ENCODE measurements around the gene RABEP2. TPM values are rescaled to one million over a fixed set of nuclear protein-coding genes. Genes with fewer than 3 reads are reported as not detected.

RABEP2 gene
- total RNA-seq, 1 experiment from 2014 or later: 13.3 TPM

DNA sequence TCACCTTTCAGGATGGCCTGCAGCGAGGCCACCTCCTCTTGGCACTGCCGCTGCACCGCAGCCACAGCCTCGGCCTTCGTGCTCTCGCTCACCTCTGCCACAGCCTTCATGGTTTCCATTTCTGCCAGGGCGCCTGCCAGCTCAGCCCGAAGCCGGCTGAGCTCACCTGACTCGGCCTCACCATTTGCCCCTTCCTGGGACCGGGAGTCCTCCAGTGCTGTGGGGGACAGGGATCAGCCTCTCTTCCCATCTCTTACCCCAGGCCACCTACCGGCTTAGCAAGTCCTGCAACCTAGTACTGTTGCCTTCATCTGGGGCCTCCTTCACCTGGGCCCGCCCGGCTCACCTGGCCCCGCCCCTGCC is 658 bp downstream of the RABEP2 start:
- Histone ChIP-seq H3K27me3 (ENCODE audit: control insufficient read depth, insufficient read depth, low read length) (no peaks in the 10 kb centered on the region), H3K4me3 (ENCODE audit: insufficient read depth, low read depth, low read length) (peak overlapping the region; percentile 76), H3K36me3 (replicated peaks; ENCODE audit: control insufficient read depth, insufficient read depth, low read length) (peaks cover 2% of the 10 kb centered on the region; the same call in 1 of the 2 replicates)
- no peak for DNase-seq

DNA sequence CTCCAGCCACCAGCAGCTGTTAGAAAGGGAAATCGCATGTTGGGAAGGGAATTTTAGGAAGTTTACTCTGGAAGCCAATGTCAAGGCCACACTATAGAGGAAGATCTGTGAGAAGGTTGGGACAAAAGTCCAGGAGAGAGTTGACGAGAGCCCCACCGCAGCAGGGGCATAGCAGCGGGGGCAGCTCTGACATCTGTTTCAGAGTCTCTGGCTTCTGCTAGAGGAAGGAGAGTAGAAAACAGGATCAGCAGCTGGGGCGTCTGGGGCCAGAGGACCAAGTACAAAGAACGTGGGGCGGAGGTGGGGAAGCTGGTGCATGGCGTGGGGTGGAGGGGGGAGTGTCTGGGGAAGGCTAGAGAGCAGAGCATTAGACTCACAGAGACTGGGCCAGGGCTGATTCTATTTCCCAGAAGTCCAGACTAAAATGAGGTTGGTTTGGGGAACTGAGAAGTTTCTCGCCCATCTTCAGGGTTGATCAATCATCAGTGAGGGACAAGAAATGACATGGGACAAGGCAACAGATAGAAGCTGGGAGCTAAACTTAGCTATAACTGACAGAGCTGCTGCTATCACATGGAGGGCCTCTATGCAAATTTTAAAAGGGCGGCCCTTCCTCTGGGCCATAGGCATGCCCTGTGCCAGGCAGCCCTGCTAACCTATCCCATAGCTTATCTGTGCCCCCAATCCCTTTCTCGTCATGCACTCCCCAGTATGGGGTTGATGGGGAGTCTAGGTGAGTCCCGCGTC is 1.2 kb downstream of the RABEP2 start:
- Histone ChIP-seq H3K36me3 (replicated peaks; ENCODE audit: control insufficient read depth, insufficient read depth, low read length) (peaks cover 2% of the 10 kb centered on the region; the same call in 1 of the 2 replicates), H3K27me3 (ENCODE audit: control insufficient read depth, insufficient read depth, low read length) (no peaks in the 10 kb centered on the region), H3K4me3 (ENCODE audit: insufficient read depth, low read depth, low read length) (peak overlapping the region; percentile 76)
- DNase-seq: peak; percentile 78

DNA sequence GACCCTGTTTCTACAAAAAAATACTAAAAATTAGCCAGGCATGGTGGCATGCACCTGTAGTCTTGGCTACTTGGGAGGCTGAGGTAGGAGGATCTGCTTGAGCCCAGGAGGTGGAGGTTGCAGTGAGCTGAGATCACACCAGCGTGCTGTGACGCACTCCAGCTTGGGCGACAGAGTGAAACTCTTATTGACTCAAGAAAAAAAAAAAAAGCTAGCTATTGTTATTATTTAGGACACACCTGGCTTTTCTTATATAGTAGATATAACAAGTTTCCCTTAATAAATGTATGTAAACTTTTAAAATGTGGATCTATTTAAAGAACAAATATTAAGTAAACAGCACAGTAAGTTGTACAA is 1.8 kb downstream of the RABEP2 start:
- H3K27me3 ChIP-seq (ENCODE audit: control insufficient read depth, insufficient read depth, low read length): no peaks in the 10 kb centered on the region
- DNase-seq: no peak
- H3K4me3 ChIP-seq (ENCODE audit: insufficient read depth, low read depth, low read length): no peak overlapping the region
- peaks cover 2% of the 10 kb centered on the region; the same call in 1 of the 2 replicates for H3K36me3 ChIP-seq (replicated peaks; ENCODE audit: control insufficient read depth, insufficient read depth, low read length)

DNA sequence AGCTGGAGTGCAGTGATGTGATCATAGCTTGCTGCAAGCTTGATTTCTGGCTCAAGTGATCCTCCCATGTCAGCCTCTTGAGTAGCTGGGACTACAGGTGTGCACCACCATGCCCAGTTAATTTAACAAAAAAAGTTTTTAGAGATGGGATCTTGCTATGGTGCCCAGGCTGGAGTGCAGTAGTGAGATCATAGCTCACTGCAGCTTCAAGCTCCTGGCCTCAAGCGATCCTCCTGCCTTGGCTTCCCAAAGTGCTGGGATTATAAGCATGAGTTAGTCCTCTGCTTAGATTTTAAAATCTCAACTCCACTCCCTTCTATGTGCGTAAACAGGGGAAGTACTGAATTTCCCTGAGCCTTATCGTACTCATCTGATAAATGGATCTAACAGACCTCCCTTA is 6.3 kb downstream of the RABEP2 start:
- H3K27me3 ChIP-seq (ENCODE audit: control insufficient read depth, insufficient read depth, low read length): no peaks in the 10 kb centered on the region
- no peak overlapping the region for H3K4me3 ChIP-seq (ENCODE audit: insufficient read depth, low read depth, low read length)
- H3K36me3 ChIP-seq (replicated peaks; ENCODE audit: control insufficient read depth, insufficient read depth, low read length): peaks cover 3% of the 10 kb centered on the region
- DNase-seq: no peak

DNA sequence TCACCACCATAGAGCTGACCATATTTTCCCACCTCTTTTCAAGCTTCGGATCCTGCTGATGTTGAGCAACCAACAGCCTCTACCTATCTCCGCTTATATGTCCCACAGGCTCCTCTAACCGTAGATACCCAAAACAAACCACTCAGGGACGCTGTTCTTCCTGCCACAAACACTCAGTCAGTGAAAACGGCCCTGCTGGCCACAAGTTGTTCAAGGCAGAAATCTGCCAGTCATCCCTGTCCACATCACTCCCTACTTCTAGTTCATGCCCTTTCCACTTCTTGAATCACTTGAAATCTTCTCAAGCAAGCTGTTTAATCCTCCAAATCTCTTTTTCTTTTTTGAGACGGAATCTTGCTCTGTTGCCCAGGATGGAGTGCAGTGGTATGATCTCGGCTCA is 7.9 kb downstream of the RABEP2 start:
- no peak for DNase-seq
- Histone ChIP-seq H3K36me3 (replicated peaks; ENCODE audit: control insufficient read depth, insufficient read depth, low read length) (peaks cover 3% of the 10 kb centered on the region), H3K4me3 (ENCODE audit: insufficient read depth, low read depth, low read length) (no peak overlapping the region), H3K27me3 (ENCODE audit: control insufficient read depth, insufficient read depth, low read length) (no peaks in the 10 kb centered on the region)

DNA sequence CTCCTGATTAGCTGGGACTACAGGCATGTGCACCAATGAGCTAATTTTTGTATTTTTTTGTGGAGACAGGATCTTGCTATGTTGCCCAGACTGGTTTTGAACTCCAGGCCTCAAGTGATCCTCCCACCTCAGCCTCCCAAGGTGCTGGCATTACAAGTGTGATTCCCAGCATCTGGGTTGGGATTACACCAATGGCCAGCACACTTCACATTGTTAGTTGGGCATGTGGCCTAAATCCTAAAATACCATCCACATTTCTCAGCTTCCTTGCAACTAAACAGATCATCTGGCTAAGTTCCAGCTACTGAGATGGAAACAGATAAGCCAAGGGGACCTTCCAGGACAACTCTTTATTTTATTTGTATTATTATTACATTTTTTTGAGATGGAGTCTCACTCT is 9.9 kb downstream of the RABEP2 start:
- DNase-seq: no peak
- Histone ChIP-seq H3K27me3 (ENCODE audit: control insufficient read depth, insufficient read depth, low read length) (no peaks in the 10 kb centered on the region), H3K36me3 (replicated peaks; ENCODE audit: control insufficient read depth, insufficient read depth, low read length) (peaks cover 1% of the 10 kb centered on the region), H3K4me3 (ENCODE audit: insufficient read depth, low read depth, low read length) (no peak overlapping the region)

DNA sequence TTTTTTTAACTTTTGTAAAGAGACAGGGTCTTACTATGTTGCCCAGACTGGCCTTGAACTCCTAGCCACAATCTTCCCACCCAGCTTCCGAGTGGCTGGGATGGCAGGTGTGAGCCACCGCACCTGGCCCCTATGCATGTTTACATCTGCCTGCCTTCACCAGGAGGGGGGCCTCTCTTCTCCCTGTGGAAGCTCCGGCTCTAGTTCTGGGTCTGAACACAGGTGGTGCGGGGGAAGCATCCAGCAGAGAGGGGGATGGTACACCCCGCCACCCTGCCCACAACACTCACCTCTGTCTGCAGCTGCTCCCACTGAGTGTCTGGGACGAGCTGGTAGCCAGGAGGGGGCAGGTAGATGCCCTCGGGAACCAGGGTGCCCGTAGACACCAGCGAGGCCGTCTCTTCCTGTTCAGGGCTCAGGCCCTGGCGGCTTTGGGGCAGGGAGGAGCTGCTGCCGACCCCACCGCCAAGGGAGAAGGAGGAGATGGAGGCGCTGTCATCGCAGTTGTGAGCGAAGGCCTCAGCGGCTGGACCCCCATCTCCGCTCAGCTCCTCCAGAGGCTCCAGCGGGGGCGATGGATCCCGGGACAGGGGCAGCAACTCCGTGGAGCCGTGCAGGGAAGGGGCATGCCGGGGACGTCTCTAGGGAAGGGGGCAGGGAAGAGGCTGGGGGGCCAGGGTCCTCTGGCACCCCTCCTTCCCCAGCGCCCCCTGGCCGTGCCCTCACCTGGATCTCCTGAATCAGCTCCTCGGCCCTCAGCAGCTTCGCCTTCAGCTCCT is 10.9 kb downstream of the RABEP2 start:
- Histone ChIP-seq H3K27me3 (ENCODE audit: control insufficient read depth, insufficient read depth, low read length) (no peaks in the 10 kb centered on the region), H3K4me3 (ENCODE audit: insufficient read depth, low read depth, low read length) (no peak overlapping the region), H3K36me3 (replicated peaks; ENCODE audit: control insufficient read depth, insufficient read depth, low read length) (peaks cover 1% of the 10 kb centered on the region)
- DNase-seq: peak; percentile 57

DNA sequence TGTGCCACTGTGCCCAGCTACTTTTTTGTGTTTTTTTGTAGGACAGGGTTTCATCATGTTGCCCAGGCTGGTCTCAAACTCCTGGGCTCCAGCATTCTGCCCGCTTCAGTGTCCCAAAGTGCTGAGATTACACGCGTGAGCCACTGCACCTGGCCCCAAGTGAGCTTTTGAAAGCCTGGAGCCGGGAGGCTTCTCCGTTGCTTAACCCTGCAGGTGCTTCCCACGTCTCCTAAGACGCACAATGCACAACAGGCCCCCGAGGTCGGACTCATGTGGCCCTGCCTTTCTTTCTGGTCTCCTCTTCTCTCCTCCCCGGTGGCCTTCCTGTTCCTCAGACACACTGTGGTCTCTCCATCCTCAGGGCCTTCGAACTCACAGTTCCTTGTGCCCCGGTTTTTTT is 12.5 kb downstream of the RABEP2 start:
- H3K27me3 ChIP-seq (ENCODE audit: control insufficient read depth, insufficient read depth, low read length): no peaks in the 10 kb centered on the region
- no peak for DNase-seq
- peaks cover 1% of the 10 kb centered on the region for H3K36me3 ChIP-seq (replicated peaks; ENCODE audit: control insufficient read depth, insufficient read depth, low read length)
- H3K4me3 ChIP-seq (ENCODE audit: insufficient read depth, low read depth, low read length): no peak overlapping the region

DNA sequence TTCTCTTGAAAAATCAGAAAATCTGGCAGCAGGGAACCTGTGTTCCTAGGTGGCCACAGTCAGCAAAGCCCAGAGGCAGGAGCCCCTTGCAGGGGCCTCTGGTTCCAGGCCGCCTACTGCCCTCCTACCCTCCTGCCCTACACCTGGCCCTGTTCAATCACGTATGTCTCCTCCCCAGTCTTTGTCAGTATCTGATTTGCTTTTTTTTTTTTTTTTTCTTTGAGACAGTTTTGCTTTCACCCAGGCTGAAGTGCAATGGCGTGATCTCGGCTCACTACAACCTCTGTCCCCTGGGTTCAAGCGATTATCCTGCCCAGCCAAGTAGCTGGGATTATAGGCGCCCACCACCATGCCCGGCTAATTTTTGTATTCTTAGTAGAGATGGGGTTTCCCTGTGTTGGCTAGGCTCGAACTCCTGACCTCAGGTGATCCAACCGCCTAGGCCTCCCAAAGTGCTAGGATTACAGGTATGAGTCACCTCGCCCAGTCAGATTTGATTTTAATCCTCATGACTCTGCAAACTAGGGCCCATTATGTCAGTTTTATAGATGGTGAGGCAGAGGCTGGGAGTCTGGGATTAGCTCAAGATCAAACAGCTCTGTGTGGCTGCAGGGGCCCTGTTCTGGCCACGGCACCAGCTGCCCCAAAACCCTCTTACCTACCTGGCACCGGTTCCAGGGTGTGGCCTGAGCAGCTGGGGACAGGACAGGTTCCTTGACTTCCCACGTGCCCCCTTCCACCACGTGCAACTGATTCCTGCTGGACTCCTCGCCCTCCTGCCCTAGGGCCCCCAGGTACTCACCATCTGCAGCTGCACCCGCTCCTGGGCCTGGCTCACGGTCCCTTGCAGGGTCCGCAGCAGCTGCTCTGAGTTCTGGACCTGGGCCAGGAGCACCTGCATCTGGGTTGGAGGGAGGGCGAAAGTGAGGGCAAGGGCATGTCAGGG is 14.7 kb downstream of the RABEP2 start:
- Histone ChIP-seq H3K27me3 (ENCODE audit: control insufficient read depth, insufficient read depth, low read length) (no peaks in the 10 kb centered on the region), H3K36me3 (replicated peaks; ENCODE audit: control insufficient read depth, insufficient read depth, low read length) (no peaks in the 10 kb centered on the region; the same call in 1 of the 2 replicates), H3K4me3 (ENCODE audit: insufficient read depth, low read depth, low read length) (no peak overlapping the region)
- DNase-seq: peak; percentile 42

DNA sequence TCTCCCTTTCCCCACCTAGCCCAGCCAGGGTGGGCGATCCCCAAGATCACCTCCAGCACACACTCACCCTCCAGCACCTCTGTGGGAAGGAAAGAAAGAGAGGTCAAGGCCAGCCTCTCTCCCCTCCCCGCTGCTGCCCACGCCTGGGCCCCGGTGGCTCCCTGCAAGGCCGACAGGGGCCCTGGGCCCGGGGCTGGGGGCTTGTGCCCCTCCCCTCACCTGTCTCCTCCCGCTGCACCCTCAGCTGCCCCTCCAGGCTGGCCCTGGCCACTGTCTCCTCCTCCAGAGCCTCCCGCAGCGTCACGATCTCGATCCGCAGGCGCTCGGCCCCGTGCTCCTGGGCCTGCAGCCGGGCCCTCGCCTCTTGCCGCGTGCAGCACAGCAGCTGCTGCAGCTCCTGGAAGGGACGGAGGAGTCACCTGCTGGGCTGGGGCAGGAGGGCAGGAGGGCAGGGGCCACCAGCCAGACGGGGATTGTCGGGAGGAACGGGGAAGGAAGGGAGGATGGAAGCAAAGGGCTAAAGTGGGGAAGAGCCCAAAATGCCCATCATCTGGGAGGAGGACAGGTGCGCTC is 19.2 kb downstream of the RABEP2 start:
- H3K36me3 ChIP-seq (replicated peaks; ENCODE audit: control insufficient read depth, insufficient read depth, low read length): peaks cover 1% of the 10 kb centered on the region; the same call in 1 of the 2 replicates
- DNase-seq: peak; percentile 48
- no peaks in the 10 kb centered on the region for H3K27me3 ChIP-seq (ENCODE audit: control insufficient read depth, insufficient read depth, low read length)
- H3K4me3 ChIP-seq (ENCODE audit: insufficient read depth, low read depth, low read length): no peak overlapping the region

DNA sequence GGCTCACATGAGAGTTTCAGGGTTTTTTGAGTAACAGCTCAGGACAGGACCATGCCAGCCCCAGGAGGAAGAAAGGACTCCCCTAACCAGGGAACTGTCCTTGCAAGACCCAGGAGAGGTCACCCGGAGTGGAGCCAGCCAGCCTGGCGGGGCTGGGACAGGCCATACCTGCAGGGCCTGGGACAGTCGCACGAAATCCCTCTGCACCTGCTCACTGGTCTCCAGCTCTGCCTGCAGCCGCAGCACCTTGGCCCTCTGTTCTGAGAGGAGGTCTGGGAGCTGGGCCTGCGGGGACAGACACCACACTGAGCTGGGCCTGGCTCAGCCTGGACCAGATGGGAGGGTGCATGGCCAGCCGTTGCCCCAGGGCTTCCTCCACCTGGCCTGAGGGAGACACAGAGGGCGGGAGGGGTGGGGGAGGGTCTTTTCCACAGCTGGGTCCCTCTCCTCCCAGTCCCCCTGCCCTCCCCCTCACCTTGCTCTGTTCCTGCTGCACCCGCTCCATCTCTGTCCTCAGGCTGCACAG is 19.7 kb downstream of the RABEP2 start:
- Histone ChIP-seq H3K27me3 (ENCODE audit: control insufficient read depth, insufficient read depth, low read length) (no peaks in the 10 kb centered on the region), H3K4me3 (ENCODE audit: insufficient read depth, low read depth, low read length) (no peak overlapping the region), H3K36me3 (replicated peaks; ENCODE audit: control insufficient read depth, insufficient read depth, low read length) (peaks cover 1% of the 10 kb centered on the region; the same call in 1 of the 2 replicates)
- no peak for DNase-seq

DNA sequence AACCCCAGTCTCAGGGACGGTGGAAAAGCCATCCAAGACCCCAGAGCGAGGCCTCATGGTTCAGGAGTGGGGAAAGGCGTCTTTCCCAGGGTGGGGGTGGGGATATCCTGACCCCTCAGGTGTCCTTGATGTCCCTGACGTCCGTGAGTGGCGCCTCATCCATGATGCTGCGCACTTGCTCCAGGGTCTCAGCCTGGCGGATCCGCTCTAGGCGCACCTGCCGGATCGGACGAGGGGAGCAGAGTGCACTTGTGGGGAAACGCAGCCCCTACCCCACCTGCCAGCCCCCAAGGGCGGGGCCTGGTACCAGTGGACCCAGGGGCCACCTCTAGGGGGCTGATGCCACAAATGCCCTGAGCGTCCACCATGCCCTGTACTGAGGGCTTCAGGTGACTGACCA is 20.2 kb downstream of the RABEP2 start:
- H3K36me3 ChIP-seq (replicated peaks; ENCODE audit: control insufficient read depth, insufficient read depth, low read length): peaks cover 1% of the 10 kb centered on the region; the same call in 1 of the 2 replicates
- no peak overlapping the region for H3K4me3 ChIP-seq (ENCODE audit: insufficient read depth, low read depth, low read length)
- DNase-seq: no peak
- no peaks in the 10 kb centered on the region for H3K27me3 ChIP-seq (ENCODE audit: control insufficient read depth, insufficient read depth, low read length)

DNA sequence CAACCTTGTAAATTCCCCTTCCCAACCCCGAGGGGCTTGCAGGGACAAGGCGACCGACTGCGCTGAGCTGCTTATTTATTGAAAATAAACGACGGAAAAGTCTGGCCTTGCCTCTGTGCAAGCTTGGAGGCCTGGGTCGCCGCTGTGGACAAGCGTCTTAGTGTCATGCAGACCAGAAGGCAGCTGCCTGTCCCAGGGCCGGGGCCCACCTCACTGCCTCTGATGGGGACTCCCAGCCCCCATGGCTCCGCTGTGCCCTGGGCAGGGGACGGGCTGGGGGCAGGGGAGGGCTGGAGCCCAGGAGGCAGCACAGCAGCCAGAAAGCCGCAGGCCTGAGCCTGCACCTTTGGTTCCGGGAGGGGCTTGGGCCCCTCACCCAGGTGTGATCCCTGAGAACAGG is 20.7 kb downstream of the RABEP2 start:
- Histone ChIP-seq H3K27me3 (ENCODE audit: control insufficient read depth, insufficient read depth, low read length) (no peaks in the 10 kb centered on the region), H3K4me3 (ENCODE audit: insufficient read depth, low read depth, low read length) (no peak overlapping the region), H3K36me3 (replicated peaks; ENCODE audit: control insufficient read depth, insufficient read depth, low read length) (peaks cover 1% of the 10 kb centered on the region; the same call in 1 of the 2 replicates)
- DNase-seq: no peak
